GM12873 (cell line): ENCODE results near the gene IGF1R.

Source experiments
- CTCF ChIP-seq: IDR thresholded peaks from 2 replicates; pipeline ENCODE4 v1.5.1; 2012; ENCODE audit warnings: low read depth, mild to moderate bottlenecking, moderate library complexity, low read length, control low read depth; ENCODE audit not compliant: insufficient read depth; ENCODE audit errors: missing control alignments

The IGF1R gene

GRCh38 chr15:98649472-98650416, 1.4 kb downstream of the IGF1R start:
- peak; percentile 15 for TF ChIP-seq CTCF

- TF ChIP-seq CTCF = no peak
Measured at GRCh38 chr15:98650417-98651035, 2.2 kb downstream of the IGF1R start.

- TF ChIP-seq CTCF = no peak
Measured at GRCh38 chr15:98651036-98651481, 2.7 kb downstream of the IGF1R start.

- TF ChIP-seq CTCF = no peak
Measured at GRCh38 chr15:98651581-98652220, 3.4 kb downstream of the IGF1R start.

- TF ChIP-seq CTCF = no peak
Measured at GRCh38 chr15:98653686-98654085, 5.3 kb downstream of the IGF1R start.

GRCh38 chr15:98654790-98655360, 6.5 kb downstream of the IGF1R start:
- no peak for TF ChIP-seq CTCF
